Glutamatergic neuron (in vitro differentiated cells): ENCODE data around the gene PLXND1. TPM values are rescaled to one million over a fixed set of nuclear protein-coding genes. Genes with fewer than 3 reads are reported as not detected.

Source experiments
- DNase-seq: peaks from one replicate; pipeline ENCODE4 v3.0.0; 2022
- H3K27ac Mint-ChIP-seq: one replicate; pipeline ENCODE4 v1.8.0; 2020; ENCODE audit warnings: mild to moderate bottlenecking, mixed read lengths, inconsistent platforms; ENCODE audit not compliant: unreplicated experiment
- H3K27me3 Mint-ChIP-seq: one replicate; pipeline ENCODE4 v1.8.0; 2020; ENCODE audit warnings: mild to moderate bottlenecking, moderate library complexity, mixed read lengths, inconsistent platforms; ENCODE audit not compliant: unreplicated experiment
- H3K36me3 Mint-ChIP-seq: one replicate; pipeline ENCODE4 v1.8.0; 2020; ENCODE audit warnings: mild to moderate bottlenecking, mixed read lengths, inconsistent platforms; ENCODE audit not compliant: unreplicated experiment
- H3K4me1 Mint-ChIP-seq: one replicate; pipeline ENCODE4 v1.8.0; 2020; ENCODE audit warnings: mild to moderate bottlenecking, low read depth, mixed read lengths, inconsistent platforms; ENCODE audit not compliant: unreplicated experiment
- H3K4me3 Mint-ChIP-seq: one replicate; pipeline ENCODE4 v1.8.0; 2020; ENCODE audit warnings: mild to moderate bottlenecking, mixed read lengths, inconsistent platforms; ENCODE audit not compliant: unreplicated experiment
- H3K9me3 Mint-ChIP-seq: one replicate; pipeline ENCODE4 v1.8.0; 2020; ENCODE audit warnings: mild to moderate bottlenecking, moderate library complexity, mixed read lengths, inconsistent platforms; ENCODE audit not compliant: unreplicated experiment
- total RNA-seq: library from RNA; stranded (reverse); fragmentation: NEBNext Ultra II Directional; extraction: Animal tissue kit (Norgen Biotek cat#: 25700); gene quantifications from one replicate; pipeline ENCODE4 v1.2.1, GENCODE V29; 2021; ENCODE audit not compliant: unreplicated experiment
- TF ChIP-seq, protein P1 (sequence below): fragments of 200-600 bp; sonication (generic); IDR thresholded peaks from one replicate; pipeline ENCODE4 v1.5.0; 2021; ENCODE audit not compliant: partially characterized antibody, unreplicated experiment

PLXND1 gene
- total RNA-seq, 1 donor from 2014 or later = 72.2 TPM

- no peak for DNase-seq
- Mint-ChIP-seq H3K36me3 (no peaks in the 10 kb centered on the region), H3K27ac (no peak overlapping the region), H3K27me3 (peaks cover 6% of the 10 kb centered on the region), H3K4me3 (no peak overlapping the region), H3K9me3 (peaks cover 5% of the 10 kb centered on the region), H3K4me1 (peaks cover 29% of the 10 kb centered on the region)
- TF ChIP-seq, protein P1, sequence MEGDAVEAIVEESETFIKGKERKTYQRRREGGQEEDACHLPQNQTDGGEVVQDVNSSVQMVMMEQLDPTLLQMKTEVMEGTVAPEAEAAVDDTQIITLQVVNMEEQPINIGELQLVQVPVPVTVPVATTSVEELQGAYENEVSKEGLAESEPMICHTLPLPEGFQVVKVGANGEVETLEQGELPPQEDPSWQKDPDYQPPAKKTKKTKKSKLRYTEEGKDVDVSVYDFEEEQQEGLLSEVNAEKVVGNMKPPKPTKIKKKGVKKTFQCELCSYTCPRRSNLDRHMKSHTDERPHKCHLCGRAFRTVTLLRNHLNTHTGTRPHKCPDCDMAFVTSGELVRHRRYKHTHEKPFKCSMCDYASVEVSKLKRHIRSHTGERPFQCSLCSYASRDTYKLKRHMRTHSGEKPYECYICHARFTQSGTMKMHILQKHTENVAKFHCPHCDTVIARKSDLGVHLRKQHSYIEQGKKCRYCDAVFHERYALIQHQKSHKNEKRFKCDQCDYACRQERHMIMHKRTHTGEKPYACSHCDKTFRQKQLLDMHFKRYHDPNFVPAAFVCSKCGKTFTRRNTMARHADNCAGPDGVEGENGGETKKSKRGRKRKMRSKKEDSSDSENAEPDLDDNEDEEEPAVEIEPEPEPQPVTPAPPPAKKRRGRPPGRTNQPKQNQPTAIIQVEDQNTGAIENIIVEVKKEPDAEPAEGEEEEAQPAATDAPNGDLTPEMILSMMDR = no peak
Measured at GRCh38 chr3:129599073-129599472, 7.4 kb downstream of the PLXND1 start.

DNA sequence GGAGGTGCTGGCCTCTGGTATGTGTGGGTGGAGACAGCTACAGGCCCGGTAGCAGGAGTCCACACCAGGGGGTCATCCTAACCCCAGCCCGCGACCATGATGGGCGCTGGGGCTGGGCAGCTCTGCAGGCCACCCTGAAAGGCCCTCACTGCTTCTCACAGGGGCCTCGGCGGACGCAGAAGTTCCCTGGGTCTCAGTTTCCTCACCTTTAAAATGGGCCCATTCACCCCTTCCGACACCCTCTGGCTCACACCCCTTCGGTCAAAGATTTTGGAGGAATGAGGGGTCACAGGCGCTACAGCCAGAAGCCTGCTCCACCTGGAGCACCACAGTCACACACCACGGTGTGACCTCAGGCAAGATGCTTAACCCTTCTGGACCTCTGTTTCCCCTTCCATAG is 8.0 kb downstream of the PLXND1 start:
- H3K36me3 Mint-ChIP-seq = no peaks in the 10 kb centered on the region
- H3K4me3 Mint-ChIP-seq = peak overlapping the region; percentile 49
- peaks cover 4% of the 10 kb centered on the region for H3K27me3 Mint-ChIP-seq
- TF ChIP-seq, protein P1 = no peak
- no peak for DNase-seq
- peak overlapping the region; percentile 86 for H3K27ac Mint-ChIP-seq
- H3K9me3 Mint-ChIP-seq = peaks cover 3% of the 10 kb centered on the region
- peaks cover 32% of the 10 kb centered on the region for H3K4me1 Mint-ChIP-seq

- TF ChIP-seq, protein P1 = no peak
- Mint-ChIP-seq H3K27me3 (peaks cover 4% of the 10 kb centered on the region), H3K27ac (peak overlapping the region; percentile 86), H3K4me1 (peaks cover 37% of the 10 kb centered on the region), H3K9me3 (peaks cover 3% of the 10 kb centered on the region), H3K4me3 (peak overlapping the region; percentile 52), H3K36me3 (no peaks in the 10 kb centered on the region)
- no peak for DNase-seq
Measured at GRCh38 chr3:129598000-129598381, 8.5 kb downstream of the PLXND1 start.

GRCh38 chr3:129597087-129597999 is 9.1 kb downstream of the PLXND1 start:
- Mint-ChIP-seq H3K36me3 (no peaks in the 10 kb centered on the region), H3K27me3 (peaks cover 4% of the 10 kb centered on the region), H3K9me3 (peaks cover 2% of the 10 kb centered on the region), H3K4me3 (peak overlapping the region; percentile 59), H3K4me1 (peaks cover 36% of the 10 kb centered on the region), H3K27ac (peak overlapping the region; percentile 91)
- DNase-seq = no peak
- TF ChIP-seq, protein P1 = no peak
